Spleen (tissue), 7 donors: ENCODE results near the gene STX18.

Experiments used
- POLR2A ChIP-seq, 3 donors: fragments of 450-650 bp; IDR thresholded peaks; one replicate each; pipeline ENCODE4 v1.5.1; 2017; ENCODE audit warnings: antibody characterized with exemption in 3 of 3, mild to moderate bottlenecking in 1 of 3
- POLR2AphosphoS5 ChIP-seq, 3 donors: sonication (generic); formaldehyde crosslinking; IDR thresholded peaks; one replicate each; pipeline ENCODE4 v1.5.1; 2017; ENCODE audit warnings: antibody characterized with exemption in 3 of 3
- TF ChIP-seq, protein P1 (sequence below), 11 experiments: fragments of 200-600 bp in 7 of 11; fragments of 450-650 bp in 4 of 11; sonication (generic) in 4 of 11; IDR thresholded peaks in 8 of 11; conservative IDR thresholded peaks in 3 of 11; 1 replicate in 7 of 11; 2 replicates in 4 of 11; pipeline versions ENCODE4 v1.4.0 to v1.8.0; 2016 to 2021; ENCODE audit warnings: antibody characterized with exemption in 11 of 11, inconsistent platforms in 4 of 11, mild to moderate bottlenecking in 1 of 11
- donor health status: DM: no; HTN: no; CAD: no; lungs with moderate emphysema.
- donor health status: DM: no; HTN: no; CAD: no.
- donor health status: DM: no; HTN: no; CAD: no.

GRCh38 chr4:4427121-4427870 is 114.6 kb downstream of the STX18 start:
- TF ChIP-seq, protein P1, sequence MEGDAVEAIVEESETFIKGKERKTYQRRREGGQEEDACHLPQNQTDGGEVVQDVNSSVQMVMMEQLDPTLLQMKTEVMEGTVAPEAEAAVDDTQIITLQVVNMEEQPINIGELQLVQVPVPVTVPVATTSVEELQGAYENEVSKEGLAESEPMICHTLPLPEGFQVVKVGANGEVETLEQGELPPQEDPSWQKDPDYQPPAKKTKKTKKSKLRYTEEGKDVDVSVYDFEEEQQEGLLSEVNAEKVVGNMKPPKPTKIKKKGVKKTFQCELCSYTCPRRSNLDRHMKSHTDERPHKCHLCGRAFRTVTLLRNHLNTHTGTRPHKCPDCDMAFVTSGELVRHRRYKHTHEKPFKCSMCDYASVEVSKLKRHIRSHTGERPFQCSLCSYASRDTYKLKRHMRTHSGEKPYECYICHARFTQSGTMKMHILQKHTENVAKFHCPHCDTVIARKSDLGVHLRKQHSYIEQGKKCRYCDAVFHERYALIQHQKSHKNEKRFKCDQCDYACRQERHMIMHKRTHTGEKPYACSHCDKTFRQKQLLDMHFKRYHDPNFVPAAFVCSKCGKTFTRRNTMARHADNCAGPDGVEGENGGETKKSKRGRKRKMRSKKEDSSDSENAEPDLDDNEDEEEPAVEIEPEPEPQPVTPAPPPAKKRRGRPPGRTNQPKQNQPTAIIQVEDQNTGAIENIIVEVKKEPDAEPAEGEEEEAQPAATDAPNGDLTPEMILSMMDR (IDR thresholded peaks at IDR 0.05 in 8 of 11, conservative IDR thresholded peaks at IDR 0.05 in 3 of 11), result no peak
- TF ChIP-seq POLR2AphosphoS5 (IDR thresholded peaks at IDR 0.05) (no peak), POLR2A (IDR thresholded peaks at IDR 0.05) (no peak)
